Testis (tissue), 3 donors: ENCODE data around the gene NUP50. TPM values are rescaled to one million over a fixed set of nuclear protein-coding genes. Genes with fewer than 3 reads are reported as not detected.
A peak's percentile ranks its signal among the peaks of the same experiment; 100 is the strongest.

Experiments
- DNase-seq: peaks from one replicate; pipeline ENCODE4 v3.0.0-alpha.2; 2019
- H3K27ac ChIP-seq, 2 donors: fragments of 200-600 bp; sonication (generic); one replicate each; pipeline ENCODE4 v1.5.1; 2019
- H3K27me3 ChIP-seq: fragments of 200-600 bp; sonication (generic); one replicate; pipeline ENCODE4 v1.5.1; 2019
- H3K36me3 ChIP-seq: fragments of 200-600 bp; sonication (generic); one replicate; pipeline ENCODE4 v1.5.1; 2017; ENCODE audit warnings: low read depth; ENCODE audit errors: missing control alignments
- H3K4me1 ChIP-seq: fragments of 200-600 bp; sonication (generic); one replicate; pipeline ENCODE4 v1.5.1; 2019
- H3K4me3 ChIP-seq, 2 donors: fragments of 200-600 bp; sonication (generic); one replicate each; pipeline ENCODE4 v1.5.1; 2017 to 2019
- H3K9me3 ChIP-seq: fragments of 200-600 bp; sonication (generic); one replicate; pipeline ENCODE4 v1.5.1; 2017
- CTCF ChIP-seq, 3 experiments: fragments of 450-650 bp in 2 of 3; fragments of 200-600 bp in 1 of 3; sonication (generic) in 1 of 3; IDR thresholded peaks; one replicate each; pipeline ENCODE4 v1.5.1; 2016 to 2019; ENCODE audit warnings: antibody characterized with exemption in 3 of 3, mild to moderate bottlenecking in 2 of 3, moderate library complexity in 1 of 3
- POLR2A ChIP-seq: fragments of 450-650 bp; IDR thresholded peaks from one replicate; pipeline ENCODE4 v1.6.1; 2017; ENCODE audit warnings: antibody characterized with exemption, mild to moderate bottlenecking, moderate library complexity
- WGBS, 2 donors: methylation state at CpG; one replicate each; pipeline ENCODE4 v1.1.5; 2018; 5-methylcytosine and 5-hydroxymethylcytosine counted together
- intact Hi-C: fragments of 100-400 bp; cut with DNase I; formaldehyde crosslinking; loops from one replicate; pipeline ENCODE4 v1.15.1; 2023; ENCODE audit warnings: low total_unique reads
- polyA plus RNA-seq: library from polyadenylated mRNA; stranded (reverse); fragments of 350-450 nt; fragmentation: Illumina TruSeq; extraction: RNeasy Lipid Tissue Mini Kit (QIAGEN cat#74804); gene quantifications from one replicate; pipeline ENCODE4 v1.2.3, GENCODE V29; 2014; ENCODE audit warnings: low read depth, low replicate concordance; ENCODE audit not compliant: insufficient read depth
- total RNA-seq, 2 donors: library from RNA; depleted of rRNA; stranded (reverse); fragments of >200 nt; gene quantifications; one replicate each; pipeline ENCODE4 v1.2.3, GENCODE V29; 2016

The NUP50 gene
- total and polyA plus RNA-seq, 3 donors from 2014 or later: 66.2 to 120 (median 119) TPM

GRCh38 chr22:45224331-45224730, 60.6 kb downstream of the NUP50 start:
- H3K9me3 ChIP-seq: no peaks in the 10 kb centered on the region
- H3K36me3 ChIP-seq: no peaks in the 10 kb centered on the region
- DNase-seq: no peak
- 82 to 85% methylated on average over 11 of the region's 11 CpGs for WGBS, 2 donors
- intact Hi-C loops: no loop called here
- no peak overlapping the region for H3K27ac ChIP-seq
- no peak overlapping the region for H3K4me3 ChIP-seq
- peaks cover 23% of the 10 kb centered on the region for H3K4me1 ChIP-seq
- TF ChIP-seq CTCF (IDR thresholded peaks at IDR 0.05) (no peak), POLR2A (no peak)
- H3K27me3 ChIP-seq: no peaks in the 10 kb centered on the region

- intact Hi-C loops: no loop called here
- Histone ChIP-seq H3K9me3 (no peaks in the 10 kb centered on the region), H3K4me1 (peaks cover 23% of the 10 kb centered on the region), H3K36me3 (no peaks in the 10 kb centered on the region), H3K4me3 (no peak overlapping the region), H3K27me3 (no peaks in the 10 kb centered on the region), H3K27ac (no peak overlapping the region)
- no peak for DNase-seq
- 84 to 86% methylated on average over 17 to 19 of the region's 19 CpGs for WGBS, 2 donors
- TF ChIP-seq POLR2A (no peak), CTCF (IDR thresholded peaks at IDR 0.05) (no peak)
Measured at GRCh38 chr22:45224988-45225731, 61.4 kb downstream of the NUP50 start.

- Histone ChIP-seq H3K36me3 (no peaks in the 10 kb centered on the region), H3K27me3 (no peaks in the 10 kb centered on the region), H3K4me3 (no peak overlapping the region), H3K27ac (no peak overlapping the region), H3K9me3 (no peaks in the 10 kb centered on the region), H3K4me1 (peaks cover 23% of the 10 kb centered on the region)
- intact Hi-C loops: no loop called here
- no peak for TF ChIP-seq POLR2A
- TF ChIP-seq CTCF (IDR thresholded peaks at IDR 0.05): no peak
- peak; percentile 40 for DNase-seq
- WGBS, 2 donors: 74 to 75% methylated on average over 20 to 26 of the region's 26 CpGs
Measured at GRCh38 chr22:45225732-45226502, 62.2 kb downstream of the NUP50 start.

GRCh38 chr22:45226503-45227186, 62.9 kb downstream of the NUP50 start:
- Histone ChIP-seq H3K9me3 (no peaks in the 10 kb centered on the region), H3K27ac (no peak overlapping the region), H3K36me3 (no peaks in the 10 kb centered on the region), H3K4me3 (no peak overlapping the region), H3K27me3 (no peaks in the 10 kb centered on the region), H3K4me1 (peaks cover 23% of the 10 kb centered on the region)
- WGBS, 2 donors: 66 to 83% methylated on average over 13 to 16 of the region's 17 CpGs
- peak; percentile 83 for DNase-seq
- intact Hi-C loops: no loop called here
- TF ChIP-seq POLR2A: no peak
- no peak for TF ChIP-seq CTCF (IDR thresholded peaks at IDR 0.05)
